Esophagus squamous epithelium (tissue), 4 donors: ENCODE measurements around the gene AGFG1.

Experiments used
- CTCF ChIP-seq, 6 experiments: fragments of 450-650 bp in 4 of 6; fragments of 200-600 bp in 2 of 6; sonication (generic) in 2 of 6; IDR thresholded peaks; one replicate each; pipeline ENCODE4 v1.5.1; 2016 to 2019; ENCODE audit warnings: antibody characterized with exemption in 6 of 6, mild to moderate bottlenecking in 4 of 6, moderate library complexity in 4 of 6
- POLR2A ChIP-seq, 4 donors: fragments of 450-650 bp; IDR thresholded peaks; one replicate each; pipeline ENCODE4 v1.6.1; 2017; ENCODE audit warnings: antibody characterized with exemption in 4 of 4, mild to moderate bottlenecking in 4 of 4, moderate library complexity in 3 of 4

DNA sequence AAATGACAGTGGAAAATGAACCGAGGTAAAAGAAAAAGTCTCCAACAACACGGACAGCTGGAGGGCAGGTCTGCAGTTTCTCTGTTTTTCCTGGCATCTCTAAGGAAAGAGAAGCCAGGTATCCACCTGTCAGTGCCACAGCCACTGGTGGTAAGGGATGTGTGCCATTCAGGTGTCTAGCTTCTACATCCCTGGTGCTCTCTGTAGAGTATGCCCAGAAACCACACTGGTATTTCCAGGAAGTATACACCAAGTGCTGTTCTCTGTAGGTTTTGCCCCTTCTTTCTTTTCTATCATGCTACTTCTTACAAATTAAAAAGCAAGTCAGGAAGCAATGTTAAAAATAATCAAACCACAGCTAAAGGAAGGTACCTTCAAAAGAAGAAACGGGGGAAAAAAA lies 7.6 kb upstream of the AGFG1 start:
- no peak for TF ChIP-seq CTCF (IDR thresholded peaks at IDR 0.05)
- no peak for TF ChIP-seq POLR2A (IDR thresholded peaks at IDR 0.05)
